GM23248 (cell line): ENCODE results near the gene MEGF6. TPM values are rescaled to one million over a fixed set of nuclear protein-coding genes. Genes with fewer than 3 reads are reported as not detected.
A peak's percentile ranks its signal among the peaks of the same experiment; 100 is the strongest.

Experiments used
- DNase-seq: peaks from one replicate; pipeline ENCODE4 v3.0.0-alpha.2; 2015
- H2AFZ ChIP-seq: fragments of 200-600 bp; sonication (generic); 2 replicates; pipeline ENCODE4 v1.6.1; 2016; ENCODE audit warnings: antibody characterized with exemption
- H3F3A ChIP-seq: fragments of 200-600 bp; sonication (generic); 2 replicates; pipeline ENCODE4 v1.6.1; 2016; ENCODE audit warnings: mild to moderate bottlenecking, antibody characterized with exemption, mixed run types; ENCODE audit not compliant: insufficient read depth
- H3K27ac ChIP-seq: fragments of 200-600 bp; sonication (generic); 2 replicates; pipeline ENCODE4 v1.5.1; 2016; ENCODE audit warnings: mild to moderate bottlenecking
- H3K27me3 ChIP-seq: fragments of 200-600 bp; sonication (generic); replicated peaks from 2 replicates; pipeline ENCODE4 v1.6.1; 2016; ENCODE audit warnings: mild to moderate bottlenecking; ENCODE audit not compliant: insufficient read depth
- H3K36me3 ChIP-seq: fragments of 200-600 bp; sonication (generic); 2 replicates; pipeline ENCODE4 v1.6.1; 2016; ENCODE audit warnings: low read depth, mild to moderate bottlenecking
- H3K4me1 ChIP-seq: fragments of 200-600 bp; sonication (generic); 2 replicates; pipeline ENCODE4 v1.6.1; 2016; ENCODE audit warnings: mild to moderate bottlenecking; ENCODE audit not compliant: insufficient read depth
- H3K4me2 ChIP-seq: fragments of 200-600 bp; sonication (generic); one replicate; pipeline ENCODE4 v1.6.1; 2016; ENCODE audit warnings: mild to moderate bottlenecking; ENCODE audit not compliant: unreplicated experiment
- H3K4me3 ChIP-seq: fragments of 200-600 bp; sonication (generic); 2 replicates; pipeline ENCODE4 v1.5.1; 2016; ENCODE audit warnings: mild to moderate bottlenecking
- H3K79me2 ChIP-seq: fragments of 200-600 bp; sonication (generic); 2 replicates; pipeline ENCODE4 v1.6.1; 2016; ENCODE audit warnings: mild to moderate bottlenecking; ENCODE audit not compliant: insufficient read depth
- H3K9ac ChIP-seq: fragments of 200-600 bp; sonication (generic); 2 replicates; pipeline ENCODE4 v1.6.1; 2016; ENCODE audit warnings: mild to moderate bottlenecking
- H3K9me2 ChIP-seq: fragments of 200-600 bp; sonication (generic); 2 replicates; pipeline ENCODE4 v1.6.1; 2016; ENCODE audit warnings: mixed run types, mild to moderate bottlenecking, moderate library complexity; ENCODE audit not compliant: insufficient read depth
- H3K9me3 ChIP-seq: fragments of 200-600 bp; sonication (generic); one replicate; pipeline ENCODE4 v1.6.1; 2017; ENCODE audit warnings: low read depth
- H4K20me1 ChIP-seq: fragments of 200-600 bp; sonication (generic); 2 replicates; pipeline ENCODE4 v1.6.0; 2016; ENCODE audit not compliant: insufficient read depth
- EZH2 ChIP-seq: fragments of 200-600 bp; sonication (generic); IDR thresholded peaks from 2 replicates; pipeline ENCODE4 v1.6.1; 2018; ENCODE audit warnings: antibody characterized with exemption, mild to moderate bottlenecking; ENCODE audit not compliant: insufficient read depth, poor library complexity, severe bottlenecking
- EZH2phosphoT487 ChIP-seq: fragments of 200-600 bp; sonication (generic); IDR thresholded peaks from 2 replicates; pipeline ENCODE4 v1.6.1; 2018; ENCODE audit warnings: antibody characterized with exemption, moderate library complexity, mild to moderate bottlenecking, low read depth; ENCODE audit not compliant: insufficient read depth
- WGBS, 2 experiments: methylation state at CpG; one replicate each; pipeline ENCODE4 v1.1.6; 2015 to 2017; ENCODE audit warnings: low lambda C conversion rate in 2 of 2, low coverage in 1 of 2; ENCODE audit errors: missing lambda C conversion rate in 2 of 2; 5-methylcytosine and 5-hydroxymethylcytosine counted together
- in situ Hi-C: fragments of 300-500 bp; cut with MboI; formaldehyde crosslinking; loops from 2 replicates; pipeline ENCODE4 v1.15.0; 2020
- polyA plus RNA-seq: library from polyadenylated mRNA; unstranded; fragments of >200 nt; fragmentation: Nextera tagmentation; extraction: Ambion mirVana; gene quantifications from 2 replicates; pipeline ENCODE4 v1.2.1, GENCODE V29; 2016
- total RNA-seq: library from RNA; depleted of rRNA; stranded (reverse); fragments of >200 nt; shearing (Covaris generic); gene quantifications from 2 replicates; pipeline ENCODE4 v1.2.3, GENCODE V29; 2014

MEGF6 gene
- total and polyA plus RNA-seq, 2 experiments from 2014 or later: 37.9 to 108 TPM

GRCh38 chr1:3650248-3651025, 39.1 kb upstream of the MEGF6 start:
- in situ Hi-C loops: no loop called here
- Histone ChIP-seq H4K20me1 (no peaks in the 10 kb centered on the region), H3K9me3 (no peaks in the 10 kb centered on the region), H3K9me2 (no peaks in the 10 kb centered on the region), H3F3A (no peaks in the 10 kb centered on the region), H2AFZ (peak overlapping the region; percentile 95), H3K27me3 (peaks cover 47% of the 10 kb centered on the region), H3K36me3 (0 out of 2 replicates have a peak, but pooled peaks cover 4% of the 10 kb centered on the region), H3K79me2 (peaks cover 12% of the 10 kb centered on the region), H3K4me1 (0 out of 2 replicates have a peak, but pooled peaks cover 4% of the 10 kb centered on the region), H3K4me2 (peak overlapping the region; percentile 81), H3K27ac (no peak overlapping the region), H3K4me3 (peak overlapping the region; percentile 93), H3K9ac (no peak overlapping the region)
- peak; percentile 60 for TF ChIP-seq EZH2phosphoT487
- TF ChIP-seq EZH2: peak; percentile 92
- no peak for DNase-seq
- 5 to 8% methylated on average over 43 to 49 of the region's 50 CpGs for WGBS, 2 experiments

GRCh38 chr1:3649342-3650247, 38.3 kb upstream of the MEGF6 start, which contains the start of gene WRAP73:
Gene WRAP73 (minus strand): TSS chr1:3650103. CDS start chr1:3649999, 104 bp downstream.
- WGBS, 2 experiments: 5% methylated on average over 47 to 60 of the region's 60 CpGs
- in situ Hi-C loops: no loop called here
- Histone ChIP-seq H2AFZ (peak within 1 kb of the TSS; percentile 95), H3K36me3 (0 out of 2 replicates have a peak, but pooled peaks cover 4% of the 10 kb centered on the region), H4K20me1 (no peaks in the 10 kb centered on the region), H3F3A (no peaks in the 10 kb centered on the region), H3K79me2 (peaks cover 12% of the 10 kb centered on the region), H3K9ac (peak within 1 kb of the TSS; percentile 87), H3K27me3 (peaks cover 39% of the 10 kb centered on the region), H3K27ac (no peak within 1 kb of the TSS), H3K9me3 (no peaks in the 10 kb centered on the region), H3K4me2 (peak within 1 kb of the TSS; percentile 81), H3K4me3 (peak within 1 kb of the TSS; percentile 93), H3K9me2 (no peaks in the 10 kb centered on the region), H3K4me1 (0 out of 2 replicates have a peak, but pooled peaks cover 4% of the 10 kb centered on the region)
- no peak for TF ChIP-seq EZH2
- no peak for TF ChIP-seq EZH2phosphoT487
- DNase-seq: peak; percentile 96

GRCh38 chr1:3646596-3646995, 35.3 kb upstream of the MEGF6 start:
- H2AFZ ChIP-seq: no peak overlapping the region
- H3K4me2 ChIP-seq: no peak overlapping the region
- TF ChIP-seq EZH2phosphoT487 (no peak), EZH2 (no peak)
- no peak overlapping the region for H3K27ac ChIP-seq
- in situ Hi-C loops: no loop called here
- H3K9me3 ChIP-seq: no peaks in the 10 kb centered on the region
- no peaks in the 10 kb centered on the region for H3F3A ChIP-seq
- H3K79me2 ChIP-seq: peaks cover 12% of the 10 kb centered on the region
- H4K20me1 ChIP-seq: no peaks in the 10 kb centered on the region
- DNase-seq: no peak
- H3K27me3 ChIP-seq: peaks cover 14% of the 10 kb centered on the region
- no peak overlapping the region for H3K4me3 ChIP-seq
- no peak overlapping the region for H3K9ac ChIP-seq
- no peaks in the 10 kb centered on the region for H3K9me2 ChIP-seq
- H3K36me3 ChIP-seq: 0 out of 2 replicates have a peak, but pooled peaks cover 4% of the 10 kb centered on the region
- WGBS, 2 experiments: 91 to 92% methylated on average over 19 to 20 of the region's 20 CpGs
- 0 out of 2 replicates have a peak, but pooled peaks cover 4% of the 10 kb centered on the region for H3K4me1 ChIP-seq
